ENCODE measurements around the gene TACC2.
"Not testable (repeated sequence)": the region's sequence is repeated elsewhere in the genome, so short reads cannot be mapped to it uniquely, and the experiment has no call there.

TACC2 gene

DNA sequence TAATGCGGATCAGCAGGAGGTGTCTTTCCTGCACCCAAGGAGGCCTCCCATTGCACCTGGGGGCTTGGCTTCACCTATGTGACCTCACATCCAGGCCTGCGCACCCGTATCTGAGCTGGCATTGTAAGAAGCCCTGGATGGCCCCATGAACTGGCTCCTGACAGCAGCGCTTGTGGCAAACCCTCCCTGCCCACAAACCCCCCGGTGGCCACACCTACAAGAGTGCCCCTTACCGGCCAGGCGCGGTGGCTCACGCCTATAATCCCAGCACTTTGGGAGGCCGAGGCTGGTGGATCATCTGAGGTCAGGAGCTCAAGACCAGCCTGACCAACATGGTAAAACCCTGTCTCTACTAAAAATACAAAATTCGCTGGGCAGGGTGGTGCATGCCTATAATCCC is 107.2 kb downstream of the TACC2 start:
- DNase-seq: not testable (repeated sequence)

DNA sequence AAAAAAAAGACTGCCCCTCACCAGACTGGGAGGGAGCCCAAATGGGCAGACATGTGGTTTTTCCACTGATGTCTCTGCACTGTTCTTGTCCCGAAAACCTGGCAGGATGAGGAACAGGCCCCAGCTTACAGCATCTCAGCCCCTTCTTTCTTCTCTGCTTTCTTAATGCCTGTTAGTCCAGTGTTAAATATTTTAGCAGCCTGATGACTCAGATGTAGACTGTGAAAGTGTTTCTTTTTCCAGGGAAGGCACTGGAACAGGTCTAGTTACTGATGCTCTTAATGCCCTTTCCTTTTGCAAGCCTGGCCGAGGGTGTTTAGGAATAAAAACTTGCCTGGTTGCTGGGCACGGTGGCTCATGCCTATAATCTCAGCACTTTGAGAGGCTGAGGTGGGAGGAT is 107.7 kb downstream of the TACC2 start:
- DNase-seq: peak; percentile 62

GRCh38 chr10:122097935-122098334 is 109.0 kb downstream of the TACC2 start:
- no peak for DNase-seq

DNA sequence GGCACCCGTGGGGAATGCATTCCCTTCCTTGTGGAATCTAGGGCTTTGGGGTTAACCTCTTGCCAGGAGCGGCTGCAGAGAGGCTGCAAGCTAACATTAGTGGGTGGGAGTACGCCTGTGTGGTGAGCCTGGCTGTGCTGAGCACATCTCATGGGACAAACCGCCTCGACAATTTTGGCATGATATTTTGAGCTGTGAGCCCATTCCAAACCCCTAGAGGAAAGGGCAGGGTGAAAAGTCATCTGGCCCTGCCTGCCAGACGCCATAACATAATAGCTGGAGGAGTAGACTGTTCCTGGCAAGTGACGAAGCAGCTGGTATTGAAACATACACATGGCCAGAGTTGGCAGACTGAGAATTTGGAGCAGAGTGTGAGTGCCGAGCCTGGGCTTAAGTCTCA is 110.0 kb downstream of the TACC2 start:
- peak; percentile 68 for DNase-seq

GRCh38 chr10:122099562-122099961 is 110.6 kb downstream of the TACC2 start:
- DNase-seq: no peak

DNA sequence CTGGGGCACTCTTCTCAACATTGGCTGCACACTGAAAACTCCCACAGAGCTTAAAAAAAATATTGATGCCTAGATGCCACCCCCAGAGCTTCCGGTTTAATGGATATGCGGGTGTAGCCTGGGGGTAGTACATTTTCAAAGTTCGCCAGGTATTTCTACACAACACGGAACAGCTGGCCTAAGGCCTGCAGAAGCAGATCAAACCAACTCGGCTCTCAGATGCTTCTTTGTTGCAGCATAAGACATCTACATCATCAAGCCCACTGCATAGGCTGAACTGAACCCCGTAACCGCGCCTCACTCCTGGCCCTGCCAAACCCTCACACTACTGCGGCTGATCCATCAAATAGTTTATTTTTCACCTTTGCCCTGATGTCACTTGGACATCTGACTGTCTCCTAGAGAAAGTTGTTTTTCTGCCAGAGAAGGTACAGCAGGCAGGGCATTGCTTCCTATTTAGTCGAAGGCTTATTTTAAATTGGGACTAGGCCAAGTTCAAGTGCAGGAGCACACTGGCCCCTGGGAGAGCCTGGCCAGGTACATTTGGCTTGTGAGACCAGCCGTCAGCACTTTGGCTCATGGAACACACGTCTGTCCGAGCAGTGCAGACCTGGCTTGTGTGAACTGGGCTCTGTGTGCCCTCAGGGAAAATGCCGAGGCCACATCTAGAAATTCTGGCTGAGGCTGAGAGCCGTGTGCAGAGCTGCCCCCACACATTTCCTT is 113.3 kb downstream of the TACC2 start:
- no peak for DNase-seq

DNA sequence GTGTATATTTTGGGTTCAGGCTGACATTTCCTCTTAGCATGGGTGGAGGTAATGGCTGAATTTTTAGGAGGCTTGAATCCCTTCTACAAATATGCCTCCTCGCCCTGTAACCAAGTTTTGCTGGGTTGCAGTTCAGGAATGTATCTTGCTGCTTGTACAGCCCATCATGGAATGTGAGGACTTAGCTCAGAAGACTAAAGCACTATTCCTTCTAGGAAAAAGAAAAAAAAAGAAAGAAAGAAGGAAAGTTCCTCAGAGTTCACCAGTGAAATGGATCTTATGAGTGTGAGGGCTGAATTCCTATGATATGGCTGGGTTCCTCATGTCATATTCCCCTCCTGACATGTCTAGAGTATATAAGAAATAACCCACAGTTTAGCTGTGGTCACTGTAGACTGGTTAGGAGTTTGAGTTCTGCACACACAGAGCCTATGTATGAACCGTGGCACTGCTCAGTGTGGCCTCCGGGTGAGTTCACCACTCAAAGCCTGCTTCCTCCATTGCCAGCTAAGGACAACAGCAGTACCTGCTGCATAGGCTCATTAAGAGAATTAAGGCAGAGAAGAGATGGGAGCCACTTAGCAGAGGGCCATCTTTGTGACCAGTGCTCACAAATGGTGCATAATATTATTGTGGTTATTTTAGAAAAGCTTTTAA is 114.0 kb downstream of the TACC2 start:
- DNase-seq: no peak

GRCh38 chr10:122103592-122103991 is 114.6 kb downstream of the TACC2 start:
- no peak for DNase-seq

GRCh38 chr10:122108786-122109185 is 119.8 kb downstream of the TACC2 start:
- DNase-seq: not testable (repeated sequence)

DNA sequence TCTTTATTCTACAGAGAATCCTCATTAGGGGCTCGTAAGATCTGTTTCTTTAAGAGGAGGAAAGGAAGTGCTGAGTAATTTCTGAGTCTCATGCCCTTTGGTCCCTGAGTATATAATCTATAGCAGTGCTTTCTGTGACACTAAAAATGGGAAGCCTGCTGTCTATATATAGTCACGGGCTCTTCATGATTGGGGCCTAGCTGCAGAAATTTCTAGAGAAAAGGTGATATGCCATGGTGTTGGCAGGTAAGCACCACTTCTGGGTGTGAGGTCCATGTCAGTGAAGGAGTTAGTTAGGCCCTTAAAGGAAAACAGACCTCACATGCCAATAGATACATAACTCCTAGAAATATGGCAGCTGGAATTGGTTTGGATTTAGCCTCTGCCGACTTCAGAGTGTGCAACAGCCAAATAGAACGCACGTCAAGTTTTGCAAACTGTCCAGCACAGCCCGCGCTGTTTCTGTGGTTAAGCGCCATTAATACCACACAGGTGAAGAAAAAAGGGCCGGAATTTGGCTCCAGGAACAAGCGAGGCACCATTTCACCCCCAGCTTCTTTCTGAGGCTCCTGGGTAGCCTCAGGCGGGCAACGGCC is 123.2 kb downstream of the TACC2 start:
- DNase-seq: no peak

- DNase-seq: peak; percentile 93
These were observed 123.7 kb downstream of the TACC2 start for GRCh38 chr10:122112625-122113160.

DNA sequence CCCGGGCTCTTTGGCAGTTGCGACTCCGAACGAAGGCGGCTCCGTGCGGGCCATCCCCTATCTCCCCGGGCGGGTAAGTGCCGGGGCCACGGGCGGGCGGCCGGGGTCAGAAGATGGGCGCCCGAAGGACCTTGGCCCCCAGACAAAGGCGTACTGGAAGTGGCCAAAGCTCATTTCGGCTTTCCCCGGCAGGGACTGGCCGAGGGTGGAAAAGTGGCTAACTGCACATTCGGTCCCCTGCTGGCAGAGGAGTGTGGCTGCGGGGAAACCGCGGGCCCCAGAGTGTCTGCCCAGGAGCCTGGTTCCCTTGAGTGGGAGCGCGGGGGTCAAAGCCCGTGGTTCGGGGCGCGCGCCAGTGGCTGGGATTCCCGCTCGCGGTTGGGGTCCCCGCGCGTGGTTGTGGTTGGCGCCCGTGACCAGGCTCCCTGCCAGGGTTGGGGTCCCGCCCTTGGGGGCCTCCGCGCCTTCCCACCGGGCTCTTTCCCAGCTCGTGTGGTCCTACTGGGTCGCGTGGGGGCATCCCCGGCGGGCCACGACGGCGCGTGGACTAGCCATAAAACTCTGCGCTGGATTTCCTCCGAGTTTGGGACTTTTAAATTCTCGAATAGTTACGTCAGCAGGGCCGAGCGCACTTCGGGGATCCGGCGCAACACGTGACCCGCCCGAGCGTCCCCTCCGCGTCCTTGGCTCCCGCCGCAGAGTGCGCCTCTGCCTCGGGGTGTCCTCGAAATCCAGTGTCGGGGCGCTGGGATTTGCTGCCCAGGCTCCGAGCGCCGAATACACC is 124.4 kb downstream of the TACC2 start:
- peak; percentile 84 for DNase-seq

DNA sequence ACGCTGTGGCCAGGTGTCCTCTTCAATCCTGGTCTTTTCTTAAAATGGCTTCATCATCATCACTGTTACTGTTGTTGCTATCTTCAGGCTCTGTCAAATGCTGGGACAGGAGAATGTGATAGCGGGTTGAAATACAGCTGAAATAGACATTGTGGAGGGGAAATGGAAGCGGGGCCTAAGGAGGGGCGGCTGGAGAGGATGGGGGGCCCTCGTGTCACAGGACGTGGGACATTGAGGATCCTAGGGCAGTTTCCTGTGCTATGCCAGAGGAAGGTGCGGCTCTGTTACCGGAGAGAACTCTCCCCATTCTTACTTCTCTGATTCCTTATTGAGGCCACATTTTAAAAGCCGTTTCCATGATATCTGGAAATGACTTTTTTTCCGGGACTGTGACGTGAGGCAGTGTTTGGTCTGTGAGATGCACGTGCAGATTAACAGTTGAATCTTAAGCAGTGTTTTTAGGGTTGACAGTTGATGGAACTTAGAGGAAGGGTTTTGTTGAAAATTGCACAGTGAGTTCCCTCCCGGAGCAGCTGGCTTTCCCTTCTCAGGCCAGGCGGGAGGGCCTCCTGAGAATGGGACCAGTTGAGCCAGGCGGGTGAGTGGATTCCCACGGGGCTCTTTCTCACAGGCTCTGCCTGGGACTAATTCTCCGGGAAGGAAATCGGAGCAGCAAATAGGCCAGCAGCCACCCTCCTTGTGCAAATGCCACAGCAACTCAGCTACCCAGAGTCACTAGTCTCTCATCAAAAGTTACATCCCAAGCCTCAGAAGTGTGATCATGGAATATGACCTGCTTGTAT is 125.2 kb downstream of the TACC2 start:
- DNase-seq: no peak

DNA sequence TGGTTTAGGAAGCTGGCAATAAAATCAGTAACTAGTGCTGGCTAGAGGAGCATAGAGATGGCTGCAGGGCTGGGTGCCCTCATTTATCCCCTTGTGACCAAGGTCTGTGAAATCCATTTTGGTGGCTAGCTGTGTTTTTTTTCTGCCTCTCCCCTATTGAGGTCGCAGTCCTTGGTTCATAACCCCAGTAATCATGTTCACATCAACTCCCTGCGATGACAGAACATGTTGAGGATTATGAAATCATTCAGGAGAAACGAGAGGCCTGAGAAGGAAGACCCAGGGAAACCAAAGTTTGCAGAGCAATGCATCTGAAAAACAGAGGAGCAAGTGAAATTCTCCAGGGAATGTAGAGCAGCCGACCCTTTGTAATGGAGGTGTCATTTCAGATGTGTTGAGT is 126.9 kb downstream of the TACC2 start:
- DNase-seq: no peak

GRCh38 chr10:122116331-122116730 is 127.4 kb downstream of the TACC2 start:
- no peak for DNase-seq

DNA sequence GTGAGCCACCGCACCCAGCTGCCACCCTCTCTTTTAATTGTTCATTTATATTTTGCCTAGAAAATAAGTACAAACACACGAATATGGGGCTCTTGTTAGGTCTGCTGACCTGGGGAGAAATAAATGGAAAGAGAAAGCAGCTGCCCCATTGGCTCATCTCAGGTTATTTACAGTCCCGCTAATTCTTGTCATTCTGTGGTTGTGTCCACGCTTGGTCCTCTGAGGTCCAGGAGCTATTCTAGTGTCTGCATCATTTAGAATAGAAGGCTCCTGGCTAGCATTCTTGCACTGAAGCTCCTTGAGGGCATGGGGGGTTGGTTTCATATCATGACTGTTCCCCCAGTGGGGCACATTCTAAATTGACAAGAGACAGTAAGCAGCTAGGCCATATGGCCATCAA is 128.5 kb downstream of the TACC2 start:
- no peak for DNase-seq

DNA sequence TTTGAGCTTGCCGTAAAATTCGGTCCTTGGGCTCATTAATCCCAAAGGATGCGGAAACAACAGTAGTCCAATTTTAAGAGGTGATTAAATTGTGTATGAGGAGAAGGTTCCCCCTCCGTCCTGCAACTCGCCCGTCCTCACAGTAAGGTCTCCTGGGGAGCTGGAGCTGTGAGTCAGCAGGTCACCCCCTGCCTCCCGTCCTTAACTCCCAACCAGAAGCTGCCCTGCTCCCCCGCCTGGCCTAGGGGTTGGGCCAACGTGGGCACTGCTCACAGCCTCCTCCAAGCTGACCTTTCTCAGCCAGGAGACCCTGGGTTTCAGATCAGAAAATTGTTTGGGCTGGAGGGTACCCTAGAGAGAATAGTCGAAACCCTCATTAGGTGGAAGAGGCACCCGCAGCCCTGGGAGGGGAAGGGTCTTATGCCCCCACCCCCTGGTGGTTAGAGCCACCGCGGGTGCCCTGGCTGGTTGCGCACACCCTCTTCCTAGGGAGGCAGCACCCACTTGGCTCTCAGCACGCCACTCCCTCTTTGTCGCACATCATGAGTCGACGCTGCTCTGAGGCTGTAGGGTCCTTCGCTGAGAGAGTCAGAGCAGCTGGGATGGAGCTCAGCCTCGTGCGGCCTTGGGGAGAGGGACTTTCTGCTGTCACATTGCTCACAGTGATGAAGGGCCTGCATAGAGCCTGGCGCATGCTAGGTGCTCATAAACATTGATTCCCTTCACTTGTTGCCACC is 131.2 kb downstream of the TACC2 start:
- DNase-seq: no peak

DNA sequence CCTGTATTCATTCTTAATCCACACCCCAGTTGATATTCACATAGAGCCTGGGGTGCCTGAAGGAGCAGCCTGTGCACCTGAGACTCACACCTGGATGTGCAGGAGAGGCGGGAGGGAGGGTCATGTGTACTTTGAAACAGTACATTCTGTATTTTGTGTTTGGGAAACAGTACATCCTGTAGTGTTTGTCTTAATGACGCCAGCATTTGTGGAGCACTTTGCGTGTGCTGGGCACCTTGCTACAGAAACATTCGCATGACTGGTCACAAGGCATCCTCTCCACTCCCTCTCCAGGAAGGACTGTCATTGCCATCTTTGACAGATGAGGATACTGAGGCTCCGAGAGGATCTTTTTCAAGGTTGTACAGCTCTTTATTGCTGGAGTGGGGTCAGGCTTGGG is 132.1 kb downstream of the TACC2 start:
- no peak for DNase-seq

GRCh38 chr10:122122493-122122892 is 133.5 kb downstream of the TACC2 start:
- DNase-seq: no peak

DNA sequence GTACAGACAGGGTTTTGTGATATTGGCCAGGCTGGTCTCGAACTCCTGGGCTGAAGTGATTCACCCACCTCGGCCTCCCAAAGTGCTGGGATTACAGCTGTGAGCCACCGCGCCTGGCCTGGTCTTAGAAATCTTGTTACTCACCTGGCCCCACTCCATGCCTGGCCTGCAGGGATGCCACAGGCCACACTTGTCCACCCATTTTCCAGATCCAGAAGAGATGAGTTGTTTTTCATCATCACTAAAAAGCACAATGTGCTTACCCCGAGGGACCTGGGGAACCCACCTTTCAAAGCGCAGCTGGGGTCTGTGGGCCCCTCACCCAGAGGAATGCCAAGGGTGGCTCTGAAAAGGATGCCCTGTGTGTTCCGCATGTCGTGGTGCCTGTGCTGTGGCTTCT is 134.2 kb downstream of the TACC2 start:
- DNase-seq: no peak

DNA sequence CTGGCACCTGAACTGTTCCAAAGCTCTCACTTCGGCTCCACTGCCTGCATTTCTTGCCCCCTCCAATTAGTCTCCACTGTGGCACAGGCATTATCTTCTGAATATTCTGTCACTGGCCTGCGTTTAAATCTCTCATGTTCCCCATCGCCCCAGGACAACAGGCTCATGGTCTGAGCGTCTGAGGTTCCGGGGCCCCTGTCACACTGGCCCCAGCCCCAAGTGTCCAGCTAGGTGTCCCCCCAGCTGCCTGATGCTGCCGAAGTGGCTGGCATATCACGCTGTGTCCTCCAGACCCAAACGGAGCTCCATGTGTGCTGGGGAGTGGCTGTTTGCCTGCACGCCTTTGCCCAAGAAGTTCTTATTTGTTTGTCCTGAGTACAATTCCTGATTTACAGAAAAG is 135.4 kb downstream of the TACC2 start:
- no peak for DNase-seq

- no peak for DNase-seq
These were observed 135.8 kb downstream of the TACC2 start for GRCh38 chr10:122124808-122125207.

Data from right hindlimb (tissue), 1 donor.